ENCODE results near the gene WDR64. TPM values are rescaled to one million over a fixed set of nuclear protein-coding genes. Genes with fewer than 3 reads are reported as not detected.

The WDR64 gene
- total and polyA plus RNA-seq, 8 donors, result 0.17 to 0.33 (median 0.28) TPM; not detected in 3

DNA sequence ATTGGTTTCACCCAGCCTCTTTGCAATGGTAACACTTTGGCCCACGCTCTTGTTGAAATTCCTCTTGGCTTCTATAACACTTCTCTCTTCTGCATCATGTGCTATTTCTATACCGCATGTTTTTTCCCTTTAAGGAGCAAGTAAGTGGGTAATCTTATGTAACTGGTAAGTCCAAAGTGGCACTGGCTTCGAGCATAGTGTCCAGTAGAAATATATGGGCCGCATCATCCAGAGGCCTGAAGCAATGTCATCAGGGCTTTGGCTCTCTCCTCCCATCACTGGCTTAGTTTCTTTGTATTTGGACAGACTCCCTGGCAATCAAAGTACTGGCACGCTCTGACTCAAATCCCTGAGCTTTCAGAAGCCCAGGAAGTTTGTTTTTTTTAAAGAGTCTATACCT is 29.4 kb upstream of the WDR64 start:
- TF ChIP-seq, protein P1, sequence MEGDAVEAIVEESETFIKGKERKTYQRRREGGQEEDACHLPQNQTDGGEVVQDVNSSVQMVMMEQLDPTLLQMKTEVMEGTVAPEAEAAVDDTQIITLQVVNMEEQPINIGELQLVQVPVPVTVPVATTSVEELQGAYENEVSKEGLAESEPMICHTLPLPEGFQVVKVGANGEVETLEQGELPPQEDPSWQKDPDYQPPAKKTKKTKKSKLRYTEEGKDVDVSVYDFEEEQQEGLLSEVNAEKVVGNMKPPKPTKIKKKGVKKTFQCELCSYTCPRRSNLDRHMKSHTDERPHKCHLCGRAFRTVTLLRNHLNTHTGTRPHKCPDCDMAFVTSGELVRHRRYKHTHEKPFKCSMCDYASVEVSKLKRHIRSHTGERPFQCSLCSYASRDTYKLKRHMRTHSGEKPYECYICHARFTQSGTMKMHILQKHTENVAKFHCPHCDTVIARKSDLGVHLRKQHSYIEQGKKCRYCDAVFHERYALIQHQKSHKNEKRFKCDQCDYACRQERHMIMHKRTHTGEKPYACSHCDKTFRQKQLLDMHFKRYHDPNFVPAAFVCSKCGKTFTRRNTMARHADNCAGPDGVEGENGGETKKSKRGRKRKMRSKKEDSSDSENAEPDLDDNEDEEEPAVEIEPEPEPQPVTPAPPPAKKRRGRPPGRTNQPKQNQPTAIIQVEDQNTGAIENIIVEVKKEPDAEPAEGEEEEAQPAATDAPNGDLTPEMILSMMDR (IDR thresholded peaks at IDR 0.05), result no peak
- ATAC-seq (no peak), DNase-seq (no peak)
- Histone ChIP-seq H3K27me3 (no peaks in the 10 kb centered on the region), H3K36me3 (no peaks in the 10 kb centered on the region), H3K9me3 (no peaks in the 10 kb centered on the region), H3K4me3 (no peak overlapping the region), H3K27ac (no peak overlapping the region), H3K4me1 (peaks cover 0 to 1% of the 10 kb centered on the region in 2 donors)
- intact Hi-C loops (cut with DNase I), result loop anchor here in 1 of 2 donors (10.0 kb wide), 1 partner anchor 88 kb away; the partner anchor contains the start of gene KMO

DNA sequence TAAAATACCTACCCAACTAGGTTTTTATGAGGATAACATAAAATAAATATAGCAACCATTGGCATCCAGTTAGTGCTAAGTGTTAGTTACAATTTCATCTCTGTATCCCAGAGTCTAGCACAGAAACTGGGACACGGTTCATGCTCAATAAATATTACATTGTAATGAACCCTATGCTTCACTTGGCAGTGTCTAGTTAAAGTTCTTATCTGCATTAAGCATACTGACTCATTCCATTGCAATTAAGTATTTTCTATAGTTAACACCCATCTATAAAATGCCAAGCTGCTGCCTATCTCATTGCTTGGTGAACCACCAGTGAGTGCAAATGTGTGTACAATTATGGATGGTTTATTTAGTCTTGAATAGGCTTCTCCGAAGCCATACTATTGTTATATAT is 27.1 kb upstream of the WDR64 start:
- H3K36me3 ChIP-seq, result no peaks in the 10 kb centered on the region
- ATAC-seq, result no peak
- H3K4me1 ChIP-seq, result peaks cover 0 to 8% of the 10 kb centered on the region in 2 donors
- TF ChIP-seq, protein P1 (IDR thresholded peaks at IDR 0.05), result no peak
- no peak overlapping the region for H3K27ac ChIP-seq
- H3K4me3 ChIP-seq, result no peak overlapping the region
- intact Hi-C loops (cut with DNase I), result loop anchor here in 1 of 2 donors (10.0 kb wide), 1 partner anchor 90 kb away; the partner anchor contains the start of gene KMO
- no peaks in the 10 kb centered on the region for H3K9me3 ChIP-seq
- no peak for DNase-seq
- H3K27me3 ChIP-seq, result no peaks in the 10 kb centered on the region

DNA sequence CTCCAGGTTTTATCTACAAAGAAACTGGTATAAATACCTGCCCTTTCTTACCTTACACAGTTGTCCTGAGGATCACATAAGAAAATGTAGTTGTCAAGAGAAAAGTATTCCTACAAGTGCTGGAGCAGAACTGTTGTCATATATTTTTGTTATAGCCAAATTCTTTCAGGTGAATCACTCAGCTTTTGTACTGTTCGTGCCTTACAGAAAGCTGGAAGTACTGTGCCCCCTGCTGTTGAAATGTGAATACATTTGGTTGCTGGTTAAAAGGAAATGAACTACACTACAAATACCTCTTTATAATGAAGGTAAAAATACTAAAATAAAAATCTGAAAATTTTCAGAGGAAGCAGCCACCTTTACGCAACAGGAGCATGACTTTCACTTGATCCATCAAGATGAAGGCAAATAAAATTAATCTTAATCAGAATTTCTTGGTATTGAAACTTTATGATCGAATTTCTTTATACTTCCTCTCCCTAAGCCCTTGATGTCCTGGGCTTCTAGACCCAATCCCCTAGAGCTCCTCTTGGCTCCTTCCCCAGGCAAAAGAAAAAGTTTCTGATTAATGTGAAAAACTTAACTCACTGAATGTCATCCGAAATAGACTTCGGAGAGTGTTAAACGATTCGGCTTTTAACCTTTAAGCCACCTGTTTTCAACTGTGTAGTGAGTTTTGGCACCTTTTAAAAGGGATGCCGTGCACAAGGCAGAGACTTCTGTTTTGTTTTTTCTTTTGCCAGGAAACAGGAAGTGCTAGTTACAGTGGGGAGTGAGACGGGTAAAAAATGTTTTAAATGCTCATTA is 24.4 kb upstream of the WDR64 start:
- Histone ChIP-seq H3K9me3 (no peaks in the 10 kb centered on the region), H3K27me3 (no peaks in the 10 kb centered on the region), H3K36me3 (no peaks in the 10 kb centered on the region), H3K4me1 (peaks cover 0 to 8% of the 10 kb centered on the region in 2 donors), H3K4me3 (no peak overlapping the region), H3K27ac (peak overlapping the region in 1 of 2 donors; percentile 21)
- intact Hi-C loops (cut with DNase I), result loop anchor here in 1 of 2 donors (10.0 kb wide), 1 partner anchor 93 kb away; the partner anchor contains the start of gene KMO
- DNase-seq, result peak in 1 of 4 donors; percentile 33
- ATAC-seq, result peak; percentile 81
- TF ChIP-seq, protein P1 (IDR thresholded peaks at IDR 0.05), result peak in 1 of 2 donors; percentile 34

DNA sequence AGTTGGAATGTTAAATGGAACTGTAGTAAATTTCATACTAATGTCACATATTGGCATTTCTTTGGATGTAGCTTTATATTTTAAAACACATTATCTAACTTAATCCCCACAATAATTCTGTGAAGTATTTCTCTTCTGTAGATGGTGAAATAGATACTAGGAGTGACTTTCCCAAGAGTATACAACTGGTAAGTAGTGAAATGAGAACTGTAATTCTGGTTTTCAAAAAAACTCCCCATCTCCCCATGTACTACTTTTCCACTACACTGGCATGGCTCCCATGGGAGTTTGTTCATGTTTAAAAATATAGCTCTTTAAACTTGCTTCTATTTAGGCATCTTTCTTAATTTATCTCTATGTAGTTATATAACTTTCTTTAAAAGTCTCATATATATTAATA is 22.1 kb upstream of the WDR64 start:
- intact Hi-C loops (cut with DNase I), result no loop called here
- no peak overlapping the region for H3K27ac ChIP-seq
- TF ChIP-seq, protein P1 (IDR thresholded peaks at IDR 0.05), result no peak
- no peaks in the 10 kb centered on the region for H3K27me3 ChIP-seq
- peaks cover 0 to 8% of the 10 kb centered on the region in 2 donors for H3K36me3 ChIP-seq
- no peak overlapping the region for H3K4me3 ChIP-seq
- H3K4me1 ChIP-seq, result peaks cover 0 to 8% of the 10 kb centered on the region in 2 donors
- H3K9me3 ChIP-seq, result no peaks in the 10 kb centered on the region
- ATAC-seq (no peak), DNase-seq (no peak)

DNA sequence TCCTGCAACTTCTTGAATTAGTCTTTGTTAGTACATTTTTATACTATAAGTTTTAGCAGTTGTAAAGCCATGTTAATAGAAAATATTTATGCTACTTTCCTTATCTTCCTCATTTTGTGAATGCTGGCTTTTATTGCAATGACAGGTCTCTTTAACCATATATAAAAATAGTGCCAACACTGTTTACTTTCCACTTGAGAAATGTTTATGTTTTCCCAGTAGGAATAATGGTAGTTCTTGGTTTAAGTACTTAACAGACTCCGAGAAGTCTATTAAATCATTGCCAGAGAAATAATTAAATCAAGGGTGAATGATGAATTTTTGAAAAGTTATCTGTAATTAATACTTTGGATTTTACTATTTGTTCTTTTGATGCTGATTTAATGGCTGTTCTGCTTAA is 21.6 kb upstream of the WDR64 start:
- ATAC-seq (no peak), DNase-seq (no peak)
- Histone ChIP-seq H3K4me3 (no peak overlapping the region), H3K9me3 (no peaks in the 10 kb centered on the region), H3K36me3 (peaks cover 0 to 13% of the 10 kb centered on the region in 2 donors), H3K27me3 (no peaks in the 10 kb centered on the region), H3K4me1 (peaks cover 0 to 8% of the 10 kb centered on the region in 2 donors), H3K27ac (no peak overlapping the region)
- intact Hi-C loops (cut with DNase I), result no loop called here
- TF ChIP-seq, protein P1 (IDR thresholded peaks at IDR 0.05), result no peak
